ENCODE data around the gene OR4D9.

DNA sequence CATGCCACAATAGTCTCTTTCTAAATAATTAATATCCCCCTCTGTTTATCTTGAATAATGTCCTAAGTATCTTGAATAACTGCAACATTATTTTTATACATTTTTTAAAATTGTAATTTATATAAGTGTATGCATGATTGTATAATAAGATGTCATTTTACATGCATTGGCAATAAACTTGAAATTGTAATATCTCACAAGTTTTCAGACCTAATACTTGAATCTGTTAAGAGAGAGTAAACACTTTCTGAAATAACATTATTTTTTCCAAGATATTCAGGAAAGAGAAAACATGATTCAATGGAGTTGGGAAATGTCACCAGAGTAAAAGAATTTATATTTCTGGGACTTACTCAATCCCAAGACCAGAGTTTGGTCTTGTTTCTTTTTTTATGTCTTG lies 8.1 kb upstream of the OR4D9 start, which contains the start of gene OR4D11:
- TF ChIP-seq CTCF (IDR thresholded peaks at IDR 0.05; ENCODE audit: insufficient read depth, low read length, poor library complexity, severe bottlenecking) (no peak), EZH2phosphoT487 (conservative IDR thresholded peaks at IDR 0.05; ENCODE audit: low read length) (no peak)
